HG03064 (cell line): ENCODE data around the gene MYO5B.
"Not testable (repeated sequence)": the region's sequence is repeated elsewhere in the genome, so short reads cannot be mapped to it uniquely, and the experiment has no call there.

Experiments used
- ATAC-seq: cut with Tn5 transposase; IDR thresholded peaks from one replicate; pipeline ENCODE4 v1.9.1; 2021; ENCODE audit warnings: low read depth; ENCODE audit not compliant: unreplicated experiment

MYO5B gene

DNA sequence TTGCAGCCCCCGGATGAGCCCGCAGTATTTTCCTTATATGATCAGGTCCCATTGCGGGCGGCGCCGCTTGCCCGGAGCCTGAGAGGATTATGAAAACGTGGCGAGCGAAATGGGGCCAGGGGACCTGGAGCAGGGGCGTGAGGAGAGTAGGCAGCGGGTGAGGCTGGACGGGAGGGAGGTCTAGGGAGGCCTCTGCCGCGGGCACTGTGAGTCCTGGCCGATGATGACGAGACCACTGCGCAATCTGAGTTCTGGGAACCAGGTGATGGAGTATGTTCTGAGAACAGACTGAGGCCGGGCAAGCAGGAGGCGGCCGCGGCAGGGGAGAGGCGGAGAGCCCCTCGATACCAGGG is 380.8 kb downstream of the MYO5B start:
- ATAC-seq, result peak; percentile 26

DNA sequence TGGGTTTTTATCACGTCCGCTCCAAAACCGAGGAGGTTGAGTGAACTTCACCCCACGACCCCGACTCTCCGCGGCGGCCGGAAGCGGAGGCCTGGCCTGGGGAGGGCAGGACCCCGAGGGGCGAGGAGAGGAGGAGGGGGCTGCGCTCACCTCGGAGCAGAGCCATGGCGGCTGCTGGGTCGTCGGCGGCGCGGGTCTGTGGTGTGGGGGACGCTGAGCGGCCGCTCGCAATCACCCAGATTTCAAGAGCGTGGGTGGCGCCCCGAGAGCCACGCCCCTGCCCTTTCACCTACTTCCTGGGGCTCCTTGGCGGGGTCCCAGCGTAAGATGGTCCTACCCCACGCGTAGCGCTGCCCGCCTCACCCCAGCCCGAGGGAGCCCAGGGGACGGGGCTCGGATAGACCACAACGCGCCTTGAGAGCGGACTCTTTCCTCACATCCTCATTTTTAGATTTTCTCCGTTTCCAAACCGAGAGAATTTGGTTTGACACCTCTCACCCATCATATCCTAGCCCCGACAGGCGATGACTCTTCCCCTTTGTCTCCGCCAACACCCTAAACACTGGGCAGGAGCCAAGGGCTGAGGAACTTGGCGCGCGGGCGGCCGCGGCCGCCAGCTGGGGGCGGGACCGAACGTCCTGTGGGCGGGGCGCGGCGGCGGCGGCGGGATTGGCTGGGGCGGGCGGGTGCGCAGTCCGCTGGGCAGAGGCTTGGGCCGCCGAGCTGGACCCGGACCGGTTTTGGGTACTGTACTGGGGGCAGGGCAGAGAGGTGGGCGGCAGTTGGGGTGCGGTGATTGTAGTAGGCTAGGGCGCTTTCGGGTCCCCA is 381.4 kb downstream of the MYO5B start, which contains the start of gene ACAA2:
TSS of gene ACAA2 (minus strand) at position 215 of the 828 bp plus-strand sequence. CDS start at position 166, 49 bp downstream.
- ATAC-seq, result peak; percentile 77

DNA sequence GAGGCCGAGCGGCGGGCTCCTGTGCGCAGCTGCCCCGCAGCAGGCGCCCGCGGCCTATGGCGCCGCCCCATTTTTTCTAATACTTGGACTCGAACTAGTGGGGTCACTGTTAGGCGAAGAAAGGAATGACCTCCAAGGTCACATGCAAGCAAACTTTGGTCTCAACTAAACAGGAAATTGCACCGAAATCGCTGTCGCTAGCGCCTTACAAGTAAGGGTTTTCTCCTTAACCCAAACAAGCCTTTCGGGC is 382.0 kb downstream of the MYO5B start:
- ATAC-seq, result peak; percentile 38

DNA sequence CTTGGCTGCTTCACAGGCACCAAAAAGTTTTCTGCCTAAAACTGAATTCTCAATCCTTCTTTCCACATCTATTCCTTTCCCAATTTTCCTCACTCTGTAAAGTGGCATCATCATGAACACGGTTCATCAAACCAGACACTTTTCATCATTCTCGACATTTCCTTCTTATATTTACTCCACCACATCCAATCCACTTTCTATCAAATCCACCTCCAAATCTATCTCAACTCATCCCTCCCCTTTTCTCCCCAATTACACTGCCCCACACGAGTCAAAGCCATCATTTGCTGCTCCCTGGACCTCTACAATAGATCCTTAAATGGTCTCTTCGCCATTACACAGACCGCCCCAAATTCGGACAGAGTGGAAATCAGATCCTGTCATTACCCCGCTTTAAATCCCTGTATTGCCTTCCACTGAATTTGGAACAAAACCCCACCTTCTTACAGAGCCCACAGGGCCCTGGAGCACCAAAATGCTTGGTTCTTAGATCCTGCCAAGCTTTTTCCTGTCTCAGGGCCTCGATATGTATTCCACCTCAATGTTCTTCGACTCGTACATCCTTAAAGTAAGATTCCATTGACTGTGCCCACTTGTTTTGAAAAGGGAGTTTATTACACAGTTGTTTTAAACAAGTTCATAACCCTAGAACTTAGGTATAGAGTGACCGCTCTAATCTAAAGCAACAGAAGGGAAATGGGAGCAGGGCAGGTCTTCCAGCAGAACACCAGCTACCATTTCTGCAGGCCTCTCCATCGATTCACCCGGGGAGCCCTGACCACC is 382.5 kb downstream of the MYO5B start:
- no peak for ATAC-seq

DNA sequence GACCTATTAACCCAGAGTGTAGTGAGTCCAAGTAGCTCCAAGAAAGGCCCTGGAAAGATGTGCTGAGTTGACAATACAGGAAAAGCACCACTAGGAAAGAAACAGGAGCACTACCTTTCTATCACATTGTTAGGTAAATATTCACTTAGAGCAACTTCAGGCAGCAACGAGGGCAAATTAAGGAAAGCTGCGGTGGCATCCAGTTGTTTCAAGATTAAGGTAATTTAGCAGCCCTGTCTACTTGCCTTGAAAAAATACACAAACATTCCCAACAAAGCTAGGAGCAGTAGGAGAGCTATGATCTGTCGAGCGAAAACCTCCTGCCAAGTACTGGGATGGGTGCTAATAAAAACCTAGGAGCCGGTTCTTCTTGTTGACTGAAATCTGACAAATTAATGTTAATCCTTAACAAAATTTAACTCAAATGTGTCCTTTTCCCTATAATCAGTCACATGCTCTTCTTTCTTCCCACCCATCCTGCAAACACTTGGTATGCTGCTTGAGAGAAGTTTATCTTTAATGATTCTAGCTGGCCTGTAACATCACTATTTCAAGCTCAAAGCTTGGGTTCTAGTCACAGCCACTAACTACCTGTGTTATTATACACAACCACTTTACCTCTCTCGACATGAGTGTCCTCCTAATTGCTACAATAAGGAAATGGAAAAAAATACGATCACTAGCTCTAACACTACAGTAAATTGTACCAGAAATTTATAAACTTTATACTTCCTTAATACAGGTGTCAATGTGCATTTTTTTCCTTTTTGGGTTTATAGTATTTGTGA is 383.6 kb downstream of the MYO5B start:
- no peak for ATAC-seq

DNA sequence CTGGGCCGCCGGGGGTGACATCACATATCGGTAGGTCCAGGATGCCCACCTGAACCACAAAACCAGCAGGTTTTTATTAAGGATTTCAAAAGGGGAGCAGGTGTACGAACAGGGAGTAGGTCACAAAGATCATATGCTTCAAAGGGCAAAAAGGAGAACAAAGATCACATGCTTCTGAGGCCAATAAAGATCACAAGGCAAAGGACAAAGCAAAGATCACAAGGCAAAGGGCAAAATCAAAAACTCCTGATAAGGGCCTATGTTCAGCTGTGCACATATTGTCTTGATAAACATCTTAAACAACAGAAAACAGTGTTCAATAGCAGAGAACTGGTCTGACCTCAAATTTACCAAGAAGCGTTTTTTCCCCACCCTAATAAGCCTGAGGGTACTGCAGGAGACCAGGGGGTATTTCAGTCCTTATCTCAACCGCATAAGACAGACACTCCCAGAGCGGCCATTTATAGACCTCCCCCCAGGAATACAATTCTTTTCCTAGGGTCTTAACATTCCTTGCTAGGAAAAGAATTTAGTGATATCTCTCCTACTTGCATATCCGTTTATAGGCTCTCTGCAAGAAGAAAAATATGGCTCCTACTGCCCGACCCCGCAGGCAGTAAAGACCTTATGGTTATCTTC is 386.3 kb downstream of the MYO5B start:
- not testable (repeated sequence) for ATAC-seq

DNA sequence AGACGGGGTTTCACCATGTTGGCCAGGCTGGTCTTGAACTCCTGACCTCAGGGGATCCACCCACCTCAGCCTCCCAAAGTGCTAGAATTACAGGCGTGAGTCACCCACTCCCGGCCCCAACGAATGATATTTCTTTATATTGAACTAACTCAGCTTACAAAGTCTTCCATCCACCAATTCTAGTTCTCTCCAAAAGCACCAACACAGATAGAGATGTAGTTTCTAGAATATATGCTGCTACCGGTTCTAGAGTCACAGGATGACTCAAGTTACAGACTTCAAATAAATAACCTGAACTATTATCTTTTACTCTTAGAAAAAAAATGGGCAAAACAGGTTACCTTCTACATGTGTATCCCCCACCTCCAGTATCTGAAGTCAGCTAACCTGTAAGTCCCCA is 390.9 kb downstream of the MYO5B start:
- ATAC-seq, result no peak

DNA sequence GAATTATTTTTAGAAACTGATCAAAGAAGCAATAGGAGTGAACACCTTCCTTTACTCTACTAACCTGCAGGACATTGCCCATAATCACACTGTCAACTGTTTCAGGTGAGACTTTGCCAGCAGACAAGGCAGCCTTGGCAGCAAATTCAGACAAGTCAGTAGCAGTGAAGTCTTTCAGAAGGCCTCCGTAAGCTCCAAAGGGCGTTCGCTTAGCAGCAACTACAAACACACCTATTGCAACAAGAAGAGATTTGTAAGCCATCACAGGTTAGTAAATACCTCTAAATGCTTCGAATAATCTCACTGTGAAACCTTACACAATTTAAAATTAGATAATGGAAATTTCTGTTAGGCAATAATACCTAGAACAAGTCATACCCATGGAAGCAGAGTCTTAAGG is 392.3 kb downstream of the MYO5B start:
- no peak for ATAC-seq

DNA sequence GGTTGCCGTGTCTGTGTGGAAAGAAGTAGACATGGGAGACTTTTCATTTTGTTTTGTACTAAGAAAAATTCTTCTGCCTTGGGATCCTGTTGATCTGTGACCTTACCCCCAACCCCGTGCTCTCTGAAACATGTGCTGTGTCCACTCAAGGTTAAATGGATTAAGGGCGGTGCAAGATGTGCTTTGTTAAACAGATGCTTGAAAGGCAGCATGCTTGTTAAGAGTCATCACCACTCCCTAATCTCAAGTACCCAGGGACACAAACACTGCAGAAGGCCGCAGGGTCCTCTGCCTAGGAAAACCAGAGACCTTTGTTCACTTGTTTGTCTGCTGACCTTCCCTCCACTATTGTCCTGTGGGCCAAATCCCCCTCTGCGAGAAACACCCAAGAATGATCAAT is 394.5 kb downstream of the MYO5B start:
- not testable (repeated sequence) for ATAC-seq

DNA sequence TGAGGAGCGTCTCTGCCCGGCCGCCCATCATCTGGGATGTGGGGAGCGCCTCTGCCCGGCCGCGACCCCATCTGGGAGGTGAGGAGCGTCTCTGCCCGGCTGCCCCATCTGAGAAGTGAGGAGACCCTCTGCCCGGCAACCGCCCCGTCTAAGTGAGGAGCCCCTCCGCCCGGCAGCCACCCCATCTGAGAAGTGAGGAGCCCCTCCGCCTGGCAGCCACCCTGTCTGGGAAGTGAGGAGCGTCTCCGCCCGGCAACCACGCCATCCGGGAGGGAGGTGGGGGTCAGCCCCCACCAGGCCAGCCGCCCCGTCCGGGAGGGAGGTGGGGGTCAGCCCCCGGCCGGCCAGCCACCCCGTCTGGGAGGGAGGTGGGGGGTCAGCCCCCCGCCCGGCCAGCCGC is 395.1 kb downstream of the MYO5B start:
- ATAC-seq, result not testable (repeated sequence)

DNA sequence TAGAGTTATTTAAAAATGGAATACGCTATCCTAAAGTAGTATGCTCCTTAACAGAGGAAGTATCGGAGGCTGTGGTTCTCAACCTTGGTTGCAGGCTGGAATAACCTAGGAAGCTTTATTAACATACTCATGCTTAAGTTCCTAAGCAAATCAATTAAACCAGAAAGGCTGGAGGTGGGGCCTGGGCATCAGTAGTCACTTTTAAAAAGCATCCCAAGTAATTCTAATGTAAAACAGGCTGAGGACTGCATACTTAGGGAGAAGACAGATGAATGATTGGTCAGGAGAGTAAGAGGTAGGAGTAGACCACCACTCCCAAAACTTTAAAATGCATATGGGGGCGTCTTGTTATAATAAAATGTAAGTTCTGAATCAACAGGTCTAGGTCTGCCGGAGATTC is 396.9 kb downstream of the MYO5B start:
- no peak for ATAC-seq

DNA sequence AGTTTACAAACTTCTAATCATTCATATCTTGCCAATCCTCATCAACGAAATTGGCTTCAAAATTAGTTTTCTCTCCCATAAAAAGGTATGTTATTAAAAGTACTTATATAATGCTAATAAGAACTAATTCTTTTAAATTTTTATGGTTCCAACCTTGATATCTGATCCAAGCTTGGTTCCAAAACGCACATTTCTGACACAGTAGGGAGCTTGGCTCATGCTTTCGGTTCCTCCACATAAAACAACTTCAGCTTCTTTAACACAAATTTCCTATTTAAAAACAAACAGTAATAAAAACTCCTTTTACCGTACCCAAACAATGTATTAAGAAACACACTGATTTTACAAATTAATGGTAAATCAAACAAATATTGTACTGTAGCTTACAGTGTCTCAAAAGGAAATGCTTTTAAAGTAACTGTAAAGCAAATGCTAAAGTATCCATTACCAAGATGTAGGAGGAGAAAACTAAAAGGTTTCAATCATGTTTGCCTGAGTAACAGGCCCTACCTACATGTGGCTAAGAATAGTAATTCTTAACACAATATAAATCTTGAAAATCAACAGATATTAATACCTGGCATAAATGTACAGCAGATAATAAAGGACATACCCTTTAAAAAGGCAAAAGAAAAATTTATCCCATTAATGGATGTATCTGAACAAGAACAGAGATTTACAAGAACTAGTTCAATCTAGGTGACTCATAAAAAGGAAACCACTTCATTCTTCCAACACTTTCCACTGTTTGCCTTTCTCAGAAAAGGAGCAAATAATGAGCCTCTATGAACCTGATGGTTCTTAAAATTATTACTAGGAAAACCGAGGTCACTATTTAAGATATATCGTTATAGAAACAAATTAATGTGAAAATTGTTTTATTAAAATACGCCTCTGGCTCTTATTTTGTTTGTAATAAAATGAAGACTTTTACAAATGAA is 399.1 kb downstream of the MYO5B start:
- ATAC-seq, result no peak

DNA sequence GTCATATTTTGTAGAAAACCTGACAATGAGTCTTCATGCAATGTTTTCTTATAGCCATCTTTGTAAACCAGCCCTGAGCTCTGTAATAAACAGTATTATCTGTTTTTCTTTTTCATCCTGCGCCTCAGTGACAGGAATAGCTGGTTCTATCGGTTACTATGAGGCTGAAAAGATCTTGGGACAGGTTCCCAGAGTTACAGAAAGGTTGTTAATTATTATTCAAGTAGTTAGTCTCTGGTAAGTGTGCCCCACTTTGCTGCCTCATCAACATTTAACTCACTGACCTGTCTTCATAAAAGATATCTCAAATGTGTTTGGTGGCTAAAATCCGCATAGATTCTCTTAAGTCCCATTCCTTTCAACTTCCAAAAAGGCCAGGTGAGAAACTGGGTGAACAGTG is 400.2 kb downstream of the MYO5B start:
- no peak for ATAC-seq

DNA sequence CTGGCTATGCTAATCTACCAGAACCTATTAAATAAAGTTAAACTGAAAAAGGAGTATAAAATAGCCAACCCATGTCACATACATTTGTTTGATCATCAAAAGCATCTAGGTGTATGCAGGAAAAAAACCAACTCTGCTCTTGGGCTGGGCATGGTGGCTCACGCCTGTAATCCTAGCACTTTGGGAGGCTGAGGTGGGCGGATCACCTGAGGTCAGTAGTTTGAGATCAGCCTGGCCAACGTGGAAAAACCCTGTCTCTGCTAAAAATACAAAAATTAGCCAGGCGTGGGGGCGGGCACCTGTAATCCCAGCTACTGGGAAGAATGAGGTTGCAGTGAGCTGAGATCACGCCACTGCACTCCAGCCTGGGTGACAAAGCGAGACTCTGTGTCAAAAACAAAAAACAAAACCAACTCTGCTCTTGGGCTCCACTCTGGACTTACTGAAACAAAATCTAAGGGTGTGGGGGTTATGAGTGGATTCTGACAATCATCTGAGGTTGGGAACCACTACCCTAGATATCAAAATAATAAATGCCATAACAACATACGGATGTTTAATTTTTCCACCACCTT is 405.3 kb downstream of the MYO5B start:
- not testable (repeated sequence) for ATAC-seq

DNA sequence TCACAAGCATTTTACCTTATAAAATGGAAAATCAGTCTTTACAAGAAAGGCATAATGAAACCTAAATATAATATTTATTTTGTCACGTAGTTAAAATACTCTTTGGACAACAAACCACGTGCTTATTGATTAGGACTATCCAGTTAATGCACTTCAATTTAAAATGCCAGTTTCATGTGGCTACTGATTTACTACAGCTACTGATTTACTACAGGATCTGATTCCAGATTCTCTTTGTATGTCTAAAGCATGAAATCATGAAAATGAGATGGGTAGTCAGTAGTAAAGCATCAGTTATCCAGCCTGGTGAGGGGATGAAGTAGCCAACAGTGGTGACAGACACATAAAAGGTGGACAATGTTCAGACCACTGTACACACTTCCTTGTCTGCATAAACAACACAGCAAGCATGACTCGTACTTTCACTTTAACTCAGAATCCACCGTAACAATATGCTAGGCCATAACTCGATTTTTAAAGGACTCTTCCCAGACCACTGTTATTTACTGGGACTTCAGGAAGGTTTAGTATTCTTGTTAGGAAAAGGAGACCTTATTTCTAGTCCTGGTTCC is 406.5 kb downstream of the MYO5B start:
- no peak for ATAC-seq

DNA sequence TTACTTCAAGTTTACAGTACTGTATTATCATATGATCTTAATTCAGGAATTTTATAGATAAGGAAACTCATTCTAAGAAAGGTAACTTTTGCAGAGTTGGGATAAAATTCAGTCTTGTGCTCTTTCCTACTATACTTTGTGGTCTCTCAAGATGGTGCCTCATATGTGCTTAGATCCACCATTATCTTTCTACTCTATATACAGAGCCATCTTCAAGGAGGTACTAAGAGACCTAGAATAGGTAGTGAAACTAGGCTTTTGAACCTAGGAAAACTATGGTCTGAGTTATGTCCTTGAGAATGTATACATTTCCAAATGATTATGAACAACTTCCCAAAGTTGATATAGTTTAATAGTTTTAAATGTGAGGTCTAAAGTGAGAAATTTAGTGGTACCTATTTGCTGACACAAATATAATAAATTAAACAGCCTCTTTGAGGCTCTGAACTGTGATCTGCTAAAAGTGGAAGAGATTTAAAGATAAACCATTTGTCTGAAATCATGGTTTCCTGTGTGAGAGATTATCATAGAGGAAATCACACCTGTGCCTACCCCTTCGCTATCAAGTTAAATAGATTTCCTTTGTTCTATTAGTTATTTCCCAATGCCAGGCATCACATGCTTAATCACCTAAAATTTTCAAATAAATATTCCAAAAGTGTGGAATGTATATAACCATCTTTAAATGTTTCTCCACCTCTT is 408.8 kb downstream of the MYO5B start:
- ATAC-seq, result no peak

DNA sequence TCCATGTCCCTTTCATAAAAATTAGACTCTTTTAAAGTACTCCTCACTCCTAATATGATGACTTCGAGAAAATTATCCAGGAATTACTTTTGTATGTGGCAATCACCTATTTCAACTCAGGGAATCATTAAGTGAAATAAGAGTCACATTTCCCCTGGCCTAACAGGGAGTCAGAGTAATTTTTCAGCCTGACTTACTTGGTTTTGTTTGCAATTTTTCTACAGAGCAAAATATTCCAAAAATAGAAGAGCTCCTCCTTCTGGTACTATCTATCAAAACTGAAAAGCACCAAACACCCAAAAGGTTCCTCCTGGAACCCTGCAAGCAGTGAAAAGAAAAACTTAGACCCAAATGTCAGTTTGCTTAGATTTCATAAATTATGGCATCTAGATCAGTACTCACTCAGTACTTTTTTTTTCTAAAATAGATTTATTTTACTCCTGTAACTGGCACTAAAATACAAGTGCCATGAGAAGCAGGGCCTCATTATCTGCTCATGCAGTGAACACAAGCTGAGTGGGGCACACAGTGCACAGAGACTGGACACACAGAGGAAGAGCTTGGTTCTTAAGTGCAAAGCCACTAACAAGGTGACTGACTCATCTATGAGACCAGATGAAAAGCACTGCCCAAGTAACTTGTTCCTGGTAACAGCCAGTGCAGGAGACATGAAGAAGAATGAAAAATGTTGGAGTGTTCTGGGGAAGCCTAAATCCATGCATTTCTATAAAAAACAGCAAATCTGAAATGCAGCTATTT is 410.3 kb downstream of the MYO5B start:
- ATAC-seq, result no peak

DNA sequence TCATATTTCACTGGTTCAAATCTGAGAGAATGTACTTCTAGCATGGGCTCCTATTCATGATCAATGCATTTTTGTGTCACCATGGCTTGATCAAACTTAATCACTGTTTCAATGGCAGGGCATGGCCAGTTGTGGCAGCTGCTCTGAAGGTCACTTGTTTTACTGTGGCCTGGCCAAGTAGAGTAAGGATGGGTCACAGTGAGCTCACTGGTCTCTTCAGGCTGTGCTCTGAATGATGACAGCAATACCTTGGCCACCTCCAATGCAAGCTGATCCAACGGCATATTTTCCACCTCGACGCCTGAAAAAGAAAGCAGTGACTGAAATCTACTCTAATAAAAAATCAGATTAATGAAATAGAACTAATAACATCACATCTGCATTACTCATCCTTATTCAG is 411.3 kb downstream of the MYO5B start:
- ATAC-seq, result not testable (repeated sequence)
